Ovary (tissue), 9 donors: ENCODE measurements around the gene INO80C. TPM values are rescaled to one million over a fixed set of nuclear protein-coding genes. Genes with fewer than 3 reads are reported as not detected.

ENCODE experiments used
- DNase-seq, 5 donors: peaks; one replicate each; pipeline ENCODE4 v3.0.0-alpha.2; 2019 to 2020
- H3K27ac ChIP-seq, 2 donors: fragments of 200-600 bp; one replicate each; pipeline versions ENCODE4 v1.5.1 to v1.8.0; 2019 to 2022
- H3K27me3 ChIP-seq: fragments of 200-600 bp; one replicate; pipeline ENCODE4 v1.8.0; 2022
- H3K36me3 ChIP-seq: fragments of 200-600 bp; sonication (generic); one replicate; pipeline ENCODE4 v1.5.1; 2019
- H3K4me1 ChIP-seq: one replicate; pipeline ENCODE4 v1.8.1; 2013; ENCODE audit warnings: mild to moderate bottlenecking, moderate library complexity; ENCODE audit not compliant: insufficient read depth
- H3K4me3 ChIP-seq: fragments of 200-600 bp; sonication (generic); one replicate; pipeline ENCODE4 v1.5.1; 2017
- H3K9me3 ChIP-seq, 2 donors: fragments of 200-600 bp in 1 of 2; sonication (generic) in 1 of 2; one replicate each; pipeline versions ENCODE4 v1.5.1 to v1.8.1; 2013 to 2019; ENCODE audit warnings: mild to moderate bottlenecking in 1 of 2, moderate library complexity in 1 of 2
- EP300 ChIP-seq: sonication (generic); formaldehyde crosslinking; IDR thresholded peaks from one replicate; pipeline ENCODE4 v1.6.1; 2017; ENCODE audit warnings: antibody characterized with exemption
- POLR2A ChIP-seq: fragments of 450-650 bp; IDR thresholded peaks from one replicate; pipeline ENCODE4 v1.6.1; 2017; ENCODE audit warnings: antibody characterized with exemption, mild to moderate bottlenecking, moderate library complexity
- WGBS, 3 donors: extraction: QIAGEN DNeasy Blood & Tissue Kit in 1 of 3; methylation state at CpG; one replicate each; pipeline versions ENCODE4 v1.1.5 to v1.1.7; 2013 to 2017; 5-methylcytosine and 5-hydroxymethylcytosine counted together
- intact Hi-C, 4 donors: fragments of 100-400 bp; cut with DNase I; formaldehyde crosslinking; loops; one replicate each; pipeline versions ENCODE4 v1.11.0 to v1.15.1; 2022 to 2023
- polyA plus RNA-seq, 2 donors: library from polyadenylated mRNA; stranded (reverse); fragments of 200-250 nt in 1 of 2; fragments of 350-450 nt in 1 of 2; fragmentation: Illumina TruSeq in 1 of 2; extraction: RNeasy Lipid Tissue Mini Kit (QIAGEN cat#74804) in 1 of 2; gene quantifications; one replicate each; pipeline ENCODE4 v1.2.3, GENCODE V29; 2013 to 2014
- small RNA-seq: library from RNA; depleted of rRNA; stranded (forward); fragments of <200 nt; gene quantifications from one replicate; pipeline ENCODE3, GENCODE V24; 2016
- total RNA-seq, 7 donors: library from RNA; depleted of rRNA in 2 of 7; stranded (reverse); fragments of >200 nt in 2 of 7; fragmentation: NEBNext Ultra II Directional in 3 of 7; extraction: Animal tissue kit (Norgen Biotek cat#: 25700) in 3 of 7; gene quantifications; one replicate each; pipeline versions ENCODE4 v1.1.0 to v1.2.4, GENCODE V29; 2016 to 2023
- TF ChIP-seq, protein P1 (sequence below), 3 donors: fragments of 450-650 bp in 2 of 3; fragments of 200-600 bp in 1 of 3; IDR thresholded peaks; one replicate each; pipeline versions ENCODE4 v1.5.1 to v1.8.0; 2016 to 2022; ENCODE audit warnings: antibody characterized with exemption in 3 of 3, mild to moderate bottlenecking in 1 of 3
- donor health status: DM: no; HTN: no; CAD: no; lungs with moderate emphysema.
- donor health status: DM: no; HTN: no; CAD: no.
- donor health status: Bipolar disorder and iron deficiency.
- donor health status: DM: yes; HTN: yes; CAD: no.
- donor health status: DM: no; HTN: no; CAD: no.
- donor health status: DM: yes; HTN: yes; CAD: no.

The INO80C gene
- total and polyA plus RNA-seq, 9 donors: 1.8 to 13.9 (median 8.8) TPM

DNA sequence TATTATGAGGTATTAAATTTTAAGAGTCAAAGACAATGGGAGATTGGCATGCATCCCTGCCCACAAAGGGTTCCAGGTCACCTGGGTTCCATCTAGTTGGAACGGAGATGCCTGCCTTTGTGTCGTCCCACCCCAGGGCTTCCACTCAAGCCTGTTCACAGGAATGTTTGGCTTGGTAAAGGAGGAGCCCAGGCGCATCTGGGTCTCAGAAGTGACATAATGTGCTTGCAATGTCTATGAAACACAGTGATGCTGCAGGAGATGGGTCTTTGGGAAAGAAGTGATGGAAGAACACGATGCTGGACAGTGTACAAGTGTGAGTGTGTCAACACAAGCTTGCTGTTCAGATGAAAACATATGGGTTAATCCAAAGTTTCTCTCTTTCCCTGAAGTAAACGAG lies 71.0 kb downstream of the INO80C start:
- H3K36me3 ChIP-seq: no peaks in the 10 kb centered on the region
- no peaks in the 10 kb centered on the region for H3K4me1 ChIP-seq
- no peaks in the 10 kb centered on the region for H3K9me3 ChIP-seq
- no peak for TF ChIP-seq EP300
- TF ChIP-seq, protein P1, sequence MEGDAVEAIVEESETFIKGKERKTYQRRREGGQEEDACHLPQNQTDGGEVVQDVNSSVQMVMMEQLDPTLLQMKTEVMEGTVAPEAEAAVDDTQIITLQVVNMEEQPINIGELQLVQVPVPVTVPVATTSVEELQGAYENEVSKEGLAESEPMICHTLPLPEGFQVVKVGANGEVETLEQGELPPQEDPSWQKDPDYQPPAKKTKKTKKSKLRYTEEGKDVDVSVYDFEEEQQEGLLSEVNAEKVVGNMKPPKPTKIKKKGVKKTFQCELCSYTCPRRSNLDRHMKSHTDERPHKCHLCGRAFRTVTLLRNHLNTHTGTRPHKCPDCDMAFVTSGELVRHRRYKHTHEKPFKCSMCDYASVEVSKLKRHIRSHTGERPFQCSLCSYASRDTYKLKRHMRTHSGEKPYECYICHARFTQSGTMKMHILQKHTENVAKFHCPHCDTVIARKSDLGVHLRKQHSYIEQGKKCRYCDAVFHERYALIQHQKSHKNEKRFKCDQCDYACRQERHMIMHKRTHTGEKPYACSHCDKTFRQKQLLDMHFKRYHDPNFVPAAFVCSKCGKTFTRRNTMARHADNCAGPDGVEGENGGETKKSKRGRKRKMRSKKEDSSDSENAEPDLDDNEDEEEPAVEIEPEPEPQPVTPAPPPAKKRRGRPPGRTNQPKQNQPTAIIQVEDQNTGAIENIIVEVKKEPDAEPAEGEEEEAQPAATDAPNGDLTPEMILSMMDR (IDR thresholded peaks at IDR 0.05): no peak
- TF ChIP-seq POLR2A: no peak
- H3K4me3 ChIP-seq: no peak overlapping the region
- WGBS, 3 donors: 78 to 86% (median 81%) methylated on average over 5 of the region's 5 CpGs
- intact Hi-C loops: no loop called here
- no peak for DNase-seq
- H3K27me3 ChIP-seq: no peaks in the 10 kb centered on the region
- no peak overlapping the region for H3K27ac ChIP-seq

DNA sequence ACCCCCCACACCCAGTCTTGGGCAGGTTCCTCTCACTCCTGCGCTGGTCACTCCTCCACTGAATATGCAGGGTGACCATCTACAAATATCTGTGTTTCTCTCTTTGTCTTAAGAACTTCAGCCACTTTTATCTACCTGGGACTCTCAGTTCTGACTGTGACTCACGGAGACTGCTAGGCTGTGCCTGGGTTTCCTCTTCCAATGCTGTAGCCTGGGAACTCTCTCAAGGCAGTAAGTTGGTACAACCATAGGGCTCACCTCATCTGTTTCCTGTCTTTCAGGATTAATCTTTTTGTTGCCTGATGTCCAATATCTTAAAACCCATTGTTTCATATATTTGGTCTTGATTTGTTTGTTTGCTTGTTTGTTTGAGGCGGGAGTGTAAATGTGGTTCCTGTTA lies 73.4 kb downstream of the INO80C start:
- TF ChIP-seq POLR2A (no peak), EP300 (no peak)
- Histone ChIP-seq H3K27ac (no peak overlapping the region), H3K4me3 (no peak overlapping the region), H3K4me1 (no peaks in the 10 kb centered on the region), H3K27me3 (no peaks in the 10 kb centered on the region), H3K36me3 (no peaks in the 10 kb centered on the region), H3K9me3 (no peaks in the 10 kb centered on the region)
- intact Hi-C loops: no loop called here
- no peak for DNase-seq
- WGBS, 3 donors: 84 to 86% (median 86%) methylated on average over 3 of the region's 3 CpGs

DNA sequence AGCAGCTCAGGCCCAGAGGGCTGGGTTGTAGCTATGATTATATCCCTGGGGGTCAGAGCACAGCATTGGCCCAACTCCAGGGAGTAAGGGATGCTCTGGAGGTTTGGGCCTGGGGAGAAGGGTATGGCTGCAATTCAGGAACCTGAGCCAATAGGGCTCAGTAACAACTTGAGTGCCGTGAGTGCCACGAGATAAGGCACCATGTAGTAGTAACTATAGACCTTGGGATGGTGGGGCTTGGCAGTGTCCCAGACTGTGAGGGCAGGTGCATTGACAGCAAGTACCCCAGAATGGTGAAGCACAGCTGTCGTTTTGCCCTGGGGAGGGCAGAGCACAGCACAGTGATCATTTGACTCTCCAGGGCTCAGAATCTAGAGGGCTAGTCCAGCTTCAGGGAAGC lies 75.5 kb downstream of the INO80C start:
- H3K4me1 ChIP-seq: no peaks in the 10 kb centered on the region
- H3K9me3 ChIP-seq: no peaks in the 10 kb centered on the region
- intact Hi-C loops: no loop called here
- TF ChIP-seq EP300 (no peak), POLR2A (no peak)
- TF ChIP-seq, protein P1 (IDR thresholded peaks at IDR 0.05): no peak
- H3K27ac ChIP-seq: no peak overlapping the region
- no peak for DNase-seq
- H3K4me3 ChIP-seq: no peak overlapping the region
- 43 to 77% (median 59%) methylated on average over 3 of the region's 3 CpGs for whole genome bisulfite sequencing, 3 donors
- H3K27me3 ChIP-seq: no peaks in the 10 kb centered on the region
- H3K36me3 ChIP-seq: no peaks in the 10 kb centered on the region

DNA sequence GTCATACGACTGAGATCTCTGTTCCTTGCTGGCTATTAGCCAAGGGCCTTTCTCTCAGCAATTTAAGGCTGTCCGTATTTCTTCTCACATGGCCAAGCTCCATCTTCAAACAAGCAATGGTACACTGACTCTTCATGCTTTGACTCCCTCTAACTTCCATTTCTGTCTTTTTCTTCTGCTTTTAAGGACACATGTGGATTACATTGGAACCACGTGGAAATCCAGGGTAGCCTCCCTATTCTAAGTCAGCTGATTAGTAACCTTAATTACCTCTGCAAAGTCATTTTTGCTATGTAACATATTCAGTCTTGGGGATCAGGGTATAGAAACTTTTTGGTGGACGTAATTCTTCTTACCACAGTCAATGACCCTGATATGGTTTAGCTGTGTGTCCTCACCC lies 79.2 kb downstream of the INO80C start:
- intact Hi-C loops: loop anchor here in 1 of 4 donors (10.0 kb wide), 1 partner anchor 526 kb away; no protein-coding TSS in a partner anchor
- Histone ChIP-seq H3K4me3 (no peak overlapping the region), H3K36me3 (no peaks in the 10 kb centered on the region), H3K4me1 (no peaks in the 10 kb centered on the region), H3K9me3 (no peaks in the 10 kb centered on the region), H3K27ac (no peak overlapping the region), H3K27me3 (no peaks in the 10 kb centered on the region)
- TF ChIP-seq, protein P1 (IDR thresholded peaks at IDR 0.05): no peak
- no peak for TF ChIP-seq POLR2A
- TF ChIP-seq EP300: no peak
- WGBS, 3 donors: 79 to 84% (median 81%) methylated on average over 4 of the region's 4 CpGs
- no peak for DNase-seq

Small RNAs within 50 kb of the gene (small RNA-seq; reads per million reads assigned to genes)
- not detected for gene AC007998.5

Other genes with a start within 250 kb of the INO80C start
- 10 to 100 TPM; 12.2 to 18.3 (median 13.8) TPM for gene ZSCAN30, start 207.7 kb downstream of the INO80C start, total RNA-seq
- 10 to 100 TPM in 1 of 2 donors, 1 to 10 TPM in 1; 7.0 to 14.8 TPM for gene ZSCAN30, start 207.7 kb downstream of the INO80C start, polyA plus RNA-seq
- 10 to 100 TPM; 27.1 to 64.8 (median 48.7) TPM for gene ZNF24, start 153.5 kb downstream of the INO80C start, total RNA-seq
- 10 to 100 TPM; 18.7 to 26.6 TPM for gene ZNF24, start 153.5 kb downstream of the INO80C start, polyA plus RNA-seq
- 1 to 10 TPM in 6 of 7 donors, under 1 TPM in 1; 0.83 to 2.9 (median 1.7) TPM for gene ZNF396, start 120.6 kb downstream of the INO80C start, total RNA-seq
- 1 to 10 TPM in 1 of 2 donors, under 1 TPM in 1; 0.84 to 1.5 TPM for gene ZNF396, start 120.6 kb downstream of the INO80C start, polyA plus RNA-seq
- 10 to 100 TPM; 20.0 to 60.2 (median 40.4) TPM for gene GALNT1, start 83.8 kb upstream of the INO80C start, total RNA-seq
- gene GALNT1, start 83.8 kb upstream of the INO80C start, polyA plus RNA-seq: 10 to 100 TPM; 20.5 to 45.9 TPM